Right hindlimb (tissue), 1 donor: Measurements from ENCODE around the gene GFRA1.
A peak's percentile ranks its signal among the peaks of the same experiment; 100 is the strongest.

ENCODE experiments used
- DNase-seq: peaks from one replicate; pipeline ENCODE4 v3.0.0-alpha.2; 2018

Gene GFRA1

GRCh38 chr10:116098411-116099022 lies 174.5 kb downstream of the GFRA1 start:
- DNase-seq = no peak

- DNase-seq = peak; percentile 53
Measured at GRCh38 chr10:116097239-116097784, 175.7 kb downstream of the GFRA1 start.

- DNase-seq = no peak
Measured at GRCh38 chr10:116096526-116096925, 176.5 kb downstream of the GFRA1 start.

GRCh38 chr10:116094356-116094755 lies 178.7 kb downstream of the GFRA1 start:
- no peak for DNase-seq

- DNase-seq = no peak
Measured at GRCh38 chr10:116093031-116093430, 180.0 kb downstream of the GFRA1 start.

GRCh38 chr10:116088985-116089384 lies 184.0 kb downstream of the GFRA1 start:
- no peak for DNase-seq

- DNase-seq = no peak
Measured at GRCh38 chr10:116085323-116085722, 187.7 kb downstream of the GFRA1 start.

GRCh38 chr10:116084161-116084560 lies 188.8 kb downstream of the GFRA1 start:
- DNase-seq = no peak

- no peak for DNase-seq
Measured at GRCh38 chr10:116083226-116083762, 189.7 kb downstream of the GFRA1 start.

- DNase-seq = no peak
Measured at GRCh38 chr10:116082762-116083161, 190.2 kb downstream of the GFRA1 start.

GRCh38 chr10:116082206-116082605 lies 190.8 kb downstream of the GFRA1 start:
- DNase-seq = no peak

GRCh38 chr10:116080553-116080952 lies 192.5 kb downstream of the GFRA1 start:
- DNase-seq = no peak

- DNase-seq = no peak
Measured at GRCh38 chr10:116079355-116079754, 193.7 kb downstream of the GFRA1 start.

- no peak for DNase-seq
Measured at GRCh38 chr10:116076621-116077020, 196.4 kb downstream of the GFRA1 start.

GRCh38 chr10:116073510-116073909 lies 199.5 kb downstream of the GFRA1 start:
- no peak for DNase-seq

GRCh38 chr10:116073001-116073400 lies 200.0 kb downstream of the GFRA1 start:
- DNase-seq = no peak

GRCh38 chr10:116071453-116072148 lies 201.4 kb downstream of the GFRA1 start:
- no peak for DNase-seq

- DNase-seq = no peak
Measured at GRCh38 chr10:116070743-116071320, 202.2 kb downstream of the GFRA1 start.

- no peak for DNase-seq
Measured at GRCh38 chr10:116069856-116070255, 203.2 kb downstream of the GFRA1 start.

- no peak for DNase-seq
Measured at GRCh38 chr10:116067825-116068224, 205.2 kb downstream of the GFRA1 start.

GRCh38 chr10:116063107-116063506 lies 209.9 kb downstream of the GFRA1 start:
- DNase-seq = no peak

GRCh38 chr10:116060864-116061263 lies 212.1 kb downstream of the GFRA1 start:
- no peak for DNase-seq

GRCh38 chr10:116059320-116059719 lies 213.7 kb downstream of the GFRA1 start:
- DNase-seq = no peak
